Endothelial cell of umbilical vein (primary cell): ENCODE results near the gene NT5DC2.

Source experiments
- EZH2 ChIP-seq: IDR thresholded peaks from 2 replicates; pipeline ENCODE4 v1.6.1; 2012; ENCODE audit warnings: borderline replicate concordance, low read depth, mild to moderate bottlenecking, moderate library complexity, low read length, inconsistent platforms; ENCODE audit not compliant: severe bottlenecking
- FOS ChIP-seq: IDR thresholded peaks from 2 replicates; pipeline ENCODE4 v1.6.1; 2011; ENCODE audit warnings: mild to moderate bottlenecking, low read length, moderate library complexity, borderline replicate concordance; ENCODE audit not compliant: insufficient read depth
- JUN ChIP-seq: IDR thresholded peaks from 2 replicates; pipeline ENCODE4 v1.6.1; 2011; ENCODE audit warnings: borderline replicate concordance, low read depth; ENCODE audit not compliant: insufficient read length, insufficient read depth
- MYC ChIP-seq: IDR thresholded peaks from one replicate; pipeline ENCODE4 v1.6.1; 2011; ENCODE audit warnings: mild to moderate bottlenecking, low read depth, low read length
- POLR2A ChIP-seq: IDR thresholded peaks from 2 replicates; pipeline ENCODE4 v1.6.1; 2012; ENCODE audit warnings: low read depth, mild to moderate bottlenecking, control low read depth, low read length
- POLR2AphosphoS5 ChIP-seq: IDR thresholded peaks from 2 replicates; pipeline ENCODE4 v1.6.1; 2012; ENCODE audit warnings: low read depth, mild to moderate bottlenecking, control low read depth, low read length, moderate library complexity; ENCODE audit not compliant: insufficient read depth
- TF ChIP-seq, protein P1 (sequence below), 2 donors: IDR thresholded peaks; 1 replicate in 1 of 2; 2 replicates in 1 of 2; pipeline ENCODE4 v1.5.1; 2011; ENCODE audit warnings: low read length in 2 of 2, mild to moderate bottlenecking in 2 of 2, moderate library complexity in 2 of 2, control low read depth in 1 of 2, inconsistent platforms in 1 of 2, low read depth in 1 of 2; ENCODE audit not compliant: insufficient read depth in 1 of 2; ENCODE audit errors: extremely low read depth in 1 of 2
- TF ChIP-seq, protein P2 (sequence below): IDR thresholded peaks from 2 replicates; pipeline ENCODE4 v1.6.1; 2011; ENCODE audit not compliant: insufficient read depth, insufficient read length

- TF ChIP-seq EZH2 = no peak
- TF ChIP-seq POLR2AphosphoS5 = no peak
- TF ChIP-seq, protein P1, sequence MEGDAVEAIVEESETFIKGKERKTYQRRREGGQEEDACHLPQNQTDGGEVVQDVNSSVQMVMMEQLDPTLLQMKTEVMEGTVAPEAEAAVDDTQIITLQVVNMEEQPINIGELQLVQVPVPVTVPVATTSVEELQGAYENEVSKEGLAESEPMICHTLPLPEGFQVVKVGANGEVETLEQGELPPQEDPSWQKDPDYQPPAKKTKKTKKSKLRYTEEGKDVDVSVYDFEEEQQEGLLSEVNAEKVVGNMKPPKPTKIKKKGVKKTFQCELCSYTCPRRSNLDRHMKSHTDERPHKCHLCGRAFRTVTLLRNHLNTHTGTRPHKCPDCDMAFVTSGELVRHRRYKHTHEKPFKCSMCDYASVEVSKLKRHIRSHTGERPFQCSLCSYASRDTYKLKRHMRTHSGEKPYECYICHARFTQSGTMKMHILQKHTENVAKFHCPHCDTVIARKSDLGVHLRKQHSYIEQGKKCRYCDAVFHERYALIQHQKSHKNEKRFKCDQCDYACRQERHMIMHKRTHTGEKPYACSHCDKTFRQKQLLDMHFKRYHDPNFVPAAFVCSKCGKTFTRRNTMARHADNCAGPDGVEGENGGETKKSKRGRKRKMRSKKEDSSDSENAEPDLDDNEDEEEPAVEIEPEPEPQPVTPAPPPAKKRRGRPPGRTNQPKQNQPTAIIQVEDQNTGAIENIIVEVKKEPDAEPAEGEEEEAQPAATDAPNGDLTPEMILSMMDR (IDR thresholded peaks at IDR 0.05; ENCODE audit: extremely low read depth in 1 of 2, insufficient read depth in 1 of 2, low read depth in 1 of 2, low read length in 2 of 2) = no peak
- TF ChIP-seq JUN = no peak
- TF ChIP-seq POLR2A = no peak
- no peak for TF ChIP-seq FOS
- TF ChIP-seq, protein P2, sequence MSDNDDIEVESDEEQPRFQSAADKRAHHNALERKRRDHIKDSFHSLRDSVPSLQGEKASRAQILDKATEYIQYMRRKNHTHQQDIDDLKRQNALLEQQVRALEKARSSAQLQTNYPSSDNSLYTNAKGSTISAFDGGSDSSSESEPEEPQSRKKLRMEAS = no peak
- TF ChIP-seq MYC = no peak
These were observed 19.1 kb downstream of the NT5DC2 start for GRCh38 chr3:52514576-52514975.
